B cell (primary cell): ENCODE data around the gene SACM1L. TPM values are rescaled to one million over a fixed set of nuclear protein-coding genes. Genes with fewer than 3 reads are reported as not detected.

Experiments used
- ATAC-seq: fragments of 200-7000 bp; cut with Tn5 transposase; one replicate; pipeline ENCODE4 v1.10.0; 2021; ENCODE audit warnings: low read depth, mild to moderate bottlenecking, moderate number of reproducible peaks, moderate library complexity
- CTCF ChIA-PET: fragments of 350-600 bp; sonication (Branson Sonifier 250); formaldehyde crosslinking; loops from one replicate; lab custom pipeline; 2021; ENCODE audit warnings: antibody characterized with exemption, inconsistent platforms; lab: Charles Lee
- POLR2A ChIA-PET: fragments of 350-600 bp; sonication (Branson Sonifier 250); formaldehyde crosslinking; loops from one replicate; lab custom pipeline; 2021; ENCODE audit warnings: antibody characterized with exemption; lab: Charles Lee
- DNase-seq: peaks from one replicate; pipeline ENCODE4 v3.0.0; 2013
- H2AFZ ChIP-seq: 2 replicates; pipeline ENCODE4 v1.6.1; 2012; ENCODE audit warnings: mild to moderate bottlenecking, low read depth, low read length; ENCODE audit not compliant: insufficient read depth, poor library complexity, severe bottlenecking
- H3K27ac ChIP-seq, 2 donors: 1 replicate in 1 of 2; 2 replicates in 1 of 2; pipeline ENCODE4 v1.5.1; 2012 to 2013; ENCODE audit warnings: low read length in 2 of 2, mild to moderate bottlenecking in 2 of 2, moderate library complexity in 1 of 2
- H3K27me3 ChIP-seq, 4 experiments: fragments of 200-600 bp in 1 of 4; sonication (generic) in 1 of 4; replicated peaks in 1 of 4; 1 replicate in 2 of 4; 2 replicates in 2 of 4; pipeline versions ENCODE4 v1.6.1 to v1.7.0; 2013 to 2016; ENCODE audit warnings: low read length in 3 of 4, mild to moderate bottlenecking in 2 of 4, mixed read lengths in 1 of 4, moderate library complexity in 1 of 4; ENCODE audit not compliant: insufficient read depth in 4 of 4, control insufficient read depth in 3 of 4; ENCODE audit errors: control extremely low read depth in 1 of 4
- H3K36me3 ChIP-seq, 2 experiments: replicated peaks in 1 of 2; 1 replicate in 1 of 2; 2 replicates in 1 of 2; pipeline versions ENCODE4 v1.6.1 to v1.7.1; 2013; ENCODE audit warnings: low read length in 1 of 2; ENCODE audit not compliant: insufficient read depth in 2 of 2, control insufficient read depth in 1 of 2; ENCODE audit errors: control extremely low read depth in 1 of 2, extremely low read depth in 1 of 2
- H3K4me1 ChIP-seq, 2 donors: fragments of 200-600 bp in 1 of 2; sonication (generic) in 1 of 2; 1 replicate in 1 of 2; 2 replicates in 1 of 2; pipeline versions ENCODE4 v1.5.1 to v1.6.1; 2013 to 2017; ENCODE audit warnings: low read length in 2 of 2; ENCODE audit not compliant: control insufficient read depth in 2 of 2, insufficient read depth in 2 of 2
- H3K4me2 ChIP-seq: replicated peaks from 2 replicates; pipeline ENCODE3; 2012; ENCODE audit warnings: mild to moderate bottlenecking, low read depth, low read length; ENCODE audit not compliant: poor library complexity, severe bottlenecking
- H3K4me3 ChIP-seq, 5 experiments: fragments of 200-600 bp in 1 of 5; sonication (generic) in 1 of 5; 1 replicate in 3 of 5; 2 replicates in 2 of 5; pipeline versions ENCODE4 v1.5.1 to v1.7.0; 2011 to 2016; ENCODE audit warnings: low read length in 4 of 5, mild to moderate bottlenecking in 4 of 5, low read depth in 2 of 5, control low read depth in 1 of 5, moderate library complexity in 1 of 5; ENCODE audit not compliant: insufficient read depth in 1 of 5; ENCODE audit errors: control extremely low read depth in 1 of 5, extremely low read depth in 1 of 5
- H3K79me2 ChIP-seq: fragments of 200-600 bp; sonication (generic); one replicate; pipeline ENCODE4 v1.6.0; 2016; ENCODE audit warnings: low read length; ENCODE audit not compliant: control insufficient read depth, insufficient read depth
- H3K9ac ChIP-seq: fragments of 200-600 bp; sonication (generic); 2 replicates; pipeline ENCODE4 v1.6.1; 2017; ENCODE audit warnings: mild to moderate bottlenecking, low read length, moderate library complexity
- H3K9me3 ChIP-seq, 3 donors: one replicate each; pipeline versions ENCODE4 v1.6.1 to v1.7.1; 2013; ENCODE audit warnings: low read length in 2 of 3; ENCODE audit not compliant: control insufficient read depth in 2 of 3, insufficient read depth in 1 of 3; ENCODE audit errors: control extremely low read depth in 1 of 3
- H4K20me1 ChIP-seq: 2 replicates; pipeline ENCODE4 v1.6.0; 2012; ENCODE audit warnings: mild to moderate bottlenecking, low read length; ENCODE audit not compliant: insufficient read depth, control insufficient read depth, poor library complexity, severe bottlenecking
- H3K27ac Mint-ChIP-seq: one replicate; pipeline ENCODE4 v1.8.0; 2021; ENCODE audit warnings: mixed read lengths
- H3K27me3 Mint-ChIP-seq: one replicate; pipeline ENCODE4 v1.8.0; 2021; ENCODE audit warnings: mixed read lengths
- H3K4me1 Mint-ChIP-seq: one replicate; pipeline ENCODE4 v1.8.0; 2021; ENCODE audit warnings: mixed read lengths
- H3K4me3 Mint-ChIP-seq: one replicate; pipeline ENCODE4 v1.8.0; 2021; ENCODE audit warnings: mixed read lengths
- H3K9me3 Mint-ChIP-seq: one replicate; pipeline ENCODE4 v1.8.0; 2022; ENCODE audit warnings: mixed read lengths; ENCODE audit not compliant: insufficient read depth
- EZH2 ChIP-seq: IDR thresholded peaks from 2 replicates; pipeline ENCODE4 v1.6.1; 2012; ENCODE audit warnings: borderline replicate concordance, low read depth, mild to moderate bottlenecking, moderate library complexity, low read length; ENCODE audit not compliant: insufficient read depth, poor library complexity, severe bottlenecking
- WGBS: methylation state at CpG from one replicate; pipeline ENCODE4 v1.1.5; 2013; ENCODE audit warnings: missing lambda C conversion rate; ENCODE audit not compliant: insufficient coverage; 5-methylcytosine and 5-hydroxymethylcytosine counted together
- intact Hi-C: fragments of 100-400 bp; cut with micrococcal nuclease; formaldehyde crosslinking; loops from one replicate; pipeline ENCODE4 v1.10.0; 2022
- polyA plus RNA-seq: library from polyadenylated mRNA; depleted of rRNA; stranded (reverse); fragments of >200 nt; gene quantifications from 2 replicates; pipeline ENCODE4 v1.2.3, GENCODE V29; 2012
- total RNA-seq, 2 donors: library from RNA; stranded (reverse); fragments of 120-200 nt in 1 of 2; gene quantifications; 1 replicate in 1 of 2; 2 replicates in 1 of 2; pipeline versions ENCODE4 v1.2.3 to v1.2.4, GENCODE V29; 2013 to 2022
- TF ChIP-seq, protein P1 (sequence below): fragments of 200-600 bp; IDR thresholded peaks from one replicate; pipeline ENCODE4 v1.8.0; 2022; ENCODE audit warnings: antibody characterized with exemption, mild to moderate bottlenecking

The SACM1L gene
- total and polyA plus RNA-seq, 2 donors (not counting 1 experiment from before 2014, with no cell fraction given): 20.7 to 85.7 TPM

- no peak for DNase-seq
- Histone ChIP-seq H3K9ac (no peak overlapping the region), H3K4me2 (no peak overlapping the region), H3K79me2 (no peaks in the 10 kb centered on the region), H2AFZ (no peak overlapping the region), H3K27me3 (peaks cover 0 to 5% (median 0%) of the 10 kb centered on the region in 4 experiments), H3K9me3 (no peaks in the 10 kb centered on the region), H4K20me1 (no peaks in the 10 kb centered on the region), H3K36me3 (no peaks in the 10 kb centered on the region), H3K27ac (no peak overlapping the region), H3K4me3 (no peak overlapping the region), H3K4me1 (no peaks in the 10 kb centered on the region)
- no peak overlapping the region for H3K4me3 Mint-ChIP-seq
- CTCF ChIA-PET: no interaction called here
- WGBS: 94% methylated on average over 17 of the region's 17 CpGs
- H3K27ac Mint-ChIP-seq: no peak overlapping the region
- no peak for TF ChIP-seq EZH2
- TF ChIP-seq, protein P1, sequence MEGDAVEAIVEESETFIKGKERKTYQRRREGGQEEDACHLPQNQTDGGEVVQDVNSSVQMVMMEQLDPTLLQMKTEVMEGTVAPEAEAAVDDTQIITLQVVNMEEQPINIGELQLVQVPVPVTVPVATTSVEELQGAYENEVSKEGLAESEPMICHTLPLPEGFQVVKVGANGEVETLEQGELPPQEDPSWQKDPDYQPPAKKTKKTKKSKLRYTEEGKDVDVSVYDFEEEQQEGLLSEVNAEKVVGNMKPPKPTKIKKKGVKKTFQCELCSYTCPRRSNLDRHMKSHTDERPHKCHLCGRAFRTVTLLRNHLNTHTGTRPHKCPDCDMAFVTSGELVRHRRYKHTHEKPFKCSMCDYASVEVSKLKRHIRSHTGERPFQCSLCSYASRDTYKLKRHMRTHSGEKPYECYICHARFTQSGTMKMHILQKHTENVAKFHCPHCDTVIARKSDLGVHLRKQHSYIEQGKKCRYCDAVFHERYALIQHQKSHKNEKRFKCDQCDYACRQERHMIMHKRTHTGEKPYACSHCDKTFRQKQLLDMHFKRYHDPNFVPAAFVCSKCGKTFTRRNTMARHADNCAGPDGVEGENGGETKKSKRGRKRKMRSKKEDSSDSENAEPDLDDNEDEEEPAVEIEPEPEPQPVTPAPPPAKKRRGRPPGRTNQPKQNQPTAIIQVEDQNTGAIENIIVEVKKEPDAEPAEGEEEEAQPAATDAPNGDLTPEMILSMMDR: no peak
- POLR2A ChIA-PET: no interaction called here
- ATAC-seq: no peak
- intact Hi-C loops: no loop called here
- H3K27me3 Mint-ChIP-seq: peaks cover 9% of the 10 kb centered on the region
- H3K9me3 Mint-ChIP-seq: no peaks in the 10 kb centered on the region
- no peaks in the 10 kb centered on the region for H3K4me1 Mint-ChIP-seq
These were observed 86.5 kb downstream of the SACM1L start for GRCh38 chr3:45775571-45776300.

DNA sequence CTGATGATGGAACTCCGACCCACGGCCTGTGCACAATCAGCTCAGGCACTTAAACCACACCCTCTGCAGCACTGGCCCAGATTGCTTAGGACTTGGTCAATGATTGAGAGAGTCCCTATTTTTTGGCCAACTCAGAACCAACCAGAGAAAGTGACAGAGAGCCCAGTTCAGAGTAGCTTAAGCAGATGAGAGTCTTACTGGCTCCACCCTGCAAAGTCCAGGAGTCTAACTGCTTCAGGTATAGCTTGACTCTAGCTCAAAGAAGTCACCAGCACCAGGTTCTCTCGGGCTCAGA, 87.1 kb downstream of the SACM1L start:
- no peak for ATAC-seq
- H4K20me1 ChIP-seq: no peaks in the 10 kb centered on the region
- CTCF ChIA-PET: no interaction called here

More for the DNA sequence above, 87.1 kb downstream of the SACM1L start:
- Histone ChIP-seq H3K9ac (no peak overlapping the region), H3K36me3 (no peaks in the 10 kb centered on the region), H3K4me3 (no peak overlapping the region), H3K79me2 (no peaks in the 10 kb centered on the region), H2AFZ (no peak overlapping the region), H3K9me3 (no peaks in the 10 kb centered on the region), H3K27me3 (no peaks in the 10 kb centered on the region), H3K4me2 (no peak overlapping the region), H3K4me1 (no peaks in the 10 kb centered on the region), H3K27ac (no peak overlapping the region)
- POLR2A ChIA-PET: no interaction called here
- TF ChIP-seq, protein P1: no peak
- TF ChIP-seq EZH2: no peak
- Mint-ChIP-seq H3K4me3 (no peak overlapping the region), H3K4me1 (no peaks in the 10 kb centered on the region), H3K27ac (no peak overlapping the region), H3K9me3 (no peaks in the 10 kb centered on the region), H3K27me3 (peaks cover 4% of the 10 kb centered on the region)
- WGBS: 86% methylated on average over 1 of the region's 3 CpGs
- intact Hi-C loops: no loop called here
- no peak for DNase-seq
